IMR-90 (cell line): ENCODE results near the gene C19orf85.

Source experiments
- FOS ChIP-seq: fragments of 150-350 bp; IDR thresholded peaks from 2 replicates; pipeline ENCODE4 v1.6.1; 2016; ENCODE audit warnings: low read depth, low read length
- MXI1 ChIP-seq: IDR thresholded peaks from 2 replicates; pipeline ENCODE4 v1.6.1; 2012; ENCODE audit warnings: low read depth, mild to moderate bottlenecking, low read length, moderate library complexity, borderline replicate concordance
- POLR2A ChIP-seq: IDR thresholded peaks from 2 replicates; pipeline ENCODE4 v1.6.1; 2012; ENCODE audit warnings: mild to moderate bottlenecking, low read depth, low read length
- RFX5 ChIP-seq: IDR thresholded peaks from 2 replicates; pipeline ENCODE4 v1.8.0; 2012; ENCODE audit warnings: low read depth, mild to moderate bottlenecking, low read length, moderate library complexity
- TF ChIP-seq, protein P1 (sequence below): conservative IDR thresholded peaks from 2 replicates; pipeline ENCODE4 v1.5.1; 2012; ENCODE audit warnings: mild to moderate bottlenecking, low read depth, low read length, improper control_type of control experiment

DNA sequence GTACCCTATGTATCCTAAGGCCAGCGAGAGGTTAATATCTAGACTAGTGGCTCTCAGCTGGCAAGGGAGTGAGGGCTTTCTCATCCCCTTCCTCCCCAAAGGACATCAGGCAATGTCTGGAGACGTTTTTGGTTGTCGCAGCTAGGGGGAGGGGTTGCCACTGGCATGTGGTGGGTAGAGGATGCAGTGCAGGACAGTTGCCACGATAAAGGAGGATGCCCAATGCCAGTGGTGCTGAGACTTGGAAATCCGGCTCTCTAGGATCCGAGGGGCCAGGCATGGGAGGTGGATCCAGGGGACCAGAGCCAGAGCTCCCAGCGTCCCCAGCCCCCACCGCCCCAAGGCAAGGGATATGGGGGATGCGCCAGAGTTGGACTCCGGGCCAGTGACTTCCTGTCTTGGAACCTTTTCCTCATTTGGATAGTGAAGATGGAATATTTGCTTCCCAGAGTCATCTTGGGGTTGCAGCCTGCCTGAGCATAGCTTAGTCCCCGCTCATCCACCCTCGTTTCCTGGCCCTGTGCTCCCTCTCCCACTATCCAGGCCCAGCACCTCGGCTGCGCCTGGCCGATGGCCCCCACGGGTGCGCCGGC, 28.6 kb upstream of the C19orf85 start:
- TF ChIP-seq, protein P1, sequence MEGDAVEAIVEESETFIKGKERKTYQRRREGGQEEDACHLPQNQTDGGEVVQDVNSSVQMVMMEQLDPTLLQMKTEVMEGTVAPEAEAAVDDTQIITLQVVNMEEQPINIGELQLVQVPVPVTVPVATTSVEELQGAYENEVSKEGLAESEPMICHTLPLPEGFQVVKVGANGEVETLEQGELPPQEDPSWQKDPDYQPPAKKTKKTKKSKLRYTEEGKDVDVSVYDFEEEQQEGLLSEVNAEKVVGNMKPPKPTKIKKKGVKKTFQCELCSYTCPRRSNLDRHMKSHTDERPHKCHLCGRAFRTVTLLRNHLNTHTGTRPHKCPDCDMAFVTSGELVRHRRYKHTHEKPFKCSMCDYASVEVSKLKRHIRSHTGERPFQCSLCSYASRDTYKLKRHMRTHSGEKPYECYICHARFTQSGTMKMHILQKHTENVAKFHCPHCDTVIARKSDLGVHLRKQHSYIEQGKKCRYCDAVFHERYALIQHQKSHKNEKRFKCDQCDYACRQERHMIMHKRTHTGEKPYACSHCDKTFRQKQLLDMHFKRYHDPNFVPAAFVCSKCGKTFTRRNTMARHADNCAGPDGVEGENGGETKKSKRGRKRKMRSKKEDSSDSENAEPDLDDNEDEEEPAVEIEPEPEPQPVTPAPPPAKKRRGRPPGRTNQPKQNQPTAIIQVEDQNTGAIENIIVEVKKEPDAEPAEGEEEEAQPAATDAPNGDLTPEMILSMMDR = no peak
- no peak for TF ChIP-seq FOS
- TF ChIP-seq MXI1 = no peak
- TF ChIP-seq POLR2A = no peak
- no peak for TF ChIP-seq RFX5
